HUDEP-2 (cell line): ENCODE data around the gene CMTR2.
A peak's percentile ranks its signal among the peaks of the same experiment; 100 is the strongest.

Experiments used
- DNase-seq, 76 experiments: peaks; one replicate each; lab custom pipeline; 2025; ENCODE audit not compliant: unreplicated experiment in 76 of 76; lab: John Stamatoyannopoulos, UW

The CMTR2 gene

GRCh38 chr16:71282943-71283342, 6.3 kb downstream of the CMTR2 start:
- no peak for DNase-seq

GRCh38 chr16:71276589-71277334, 12.4 kb downstream of the CMTR2 start:
- DNase-seq, result no peak

- DNase-seq, result no peak
Measured at GRCh38 chr16:71273384-71273783, 15.8 kb downstream of the CMTR2 start.

GRCh38 chr16:71264299-71264698, 24.9 kb downstream of the CMTR2 start:
- DNase-seq, result no peak

- no peak for DNase-seq
Measured at GRCh38 chr16:71263582-71263981, 25.6 kb downstream of the CMTR2 start.

- no peak for DNase-seq
Measured at GRCh38 chr16:71262391-71262790, 26.8 kb downstream of the CMTR2 start.

GRCh38 chr16:71260995-71261394, 28.2 kb downstream of the CMTR2 start:
- no peak for DNase-seq

- no peak for DNase-seq
Measured at GRCh38 chr16:71259086-71259485, 30.1 kb downstream of the CMTR2 start.

- no peak for DNase-seq
Measured at GRCh38 chr16:71258372-71258771, 30.8 kb downstream of the CMTR2 start.

GRCh38 chr16:71257768-71258167, 31.4 kb downstream of the CMTR2 start:
- no peak for DNase-seq

- peak in 1 of 76 experiments; percentile 2 for DNase-seq
Measured at GRCh38 chr16:71255721-71256120, 33.5 kb downstream of the CMTR2 start.

- DNase-seq, result no peak
Measured at GRCh38 chr16:71254832-71255525, 34.2 kb downstream of the CMTR2 start.

GRCh38 chr16:71250461-71251235, 38.6 kb downstream of the CMTR2 start:
- DNase-seq, result no peak

- peak in 2 of 76 experiments; percentile 1 to 5 for DNase-seq
Measured at GRCh38 chr16:71249399-71249798, 39.8 kb downstream of the CMTR2 start.

- no peak for DNase-seq
Measured at GRCh38 chr16:71247478-71247877, 41.7 kb downstream of the CMTR2 start.

- no peak for DNase-seq
Measured at GRCh38 chr16:71246309-71246708, 42.9 kb downstream of the CMTR2 start.

GRCh38 chr16:71244521-71244920, 44.7 kb downstream of the CMTR2 start:
- DNase-seq, result no peak

GRCh38 chr16:71242601-71243000, 46.6 kb downstream of the CMTR2 start:
- DNase-seq, result no peak

- DNase-seq, result no peak
Measured at GRCh38 chr16:71242036-71242435, 47.2 kb downstream of the CMTR2 start.
